Endometrium (tissue), 2 donors: ENCODE measurements around the gene CYP11A1.
A peak's percentile ranks its signal among the peaks of the same experiment; 100 is the strongest.

Experiments used
- FAIRE-seq: peaks from 2 replicates; lab custom pipeline; 2012; peaks lifted over from hg19 to GRCh38; lab: Jason Lieb, UNC
- donor health status: control.
- donor health status: control.

Gene CYP11A1

DNA sequence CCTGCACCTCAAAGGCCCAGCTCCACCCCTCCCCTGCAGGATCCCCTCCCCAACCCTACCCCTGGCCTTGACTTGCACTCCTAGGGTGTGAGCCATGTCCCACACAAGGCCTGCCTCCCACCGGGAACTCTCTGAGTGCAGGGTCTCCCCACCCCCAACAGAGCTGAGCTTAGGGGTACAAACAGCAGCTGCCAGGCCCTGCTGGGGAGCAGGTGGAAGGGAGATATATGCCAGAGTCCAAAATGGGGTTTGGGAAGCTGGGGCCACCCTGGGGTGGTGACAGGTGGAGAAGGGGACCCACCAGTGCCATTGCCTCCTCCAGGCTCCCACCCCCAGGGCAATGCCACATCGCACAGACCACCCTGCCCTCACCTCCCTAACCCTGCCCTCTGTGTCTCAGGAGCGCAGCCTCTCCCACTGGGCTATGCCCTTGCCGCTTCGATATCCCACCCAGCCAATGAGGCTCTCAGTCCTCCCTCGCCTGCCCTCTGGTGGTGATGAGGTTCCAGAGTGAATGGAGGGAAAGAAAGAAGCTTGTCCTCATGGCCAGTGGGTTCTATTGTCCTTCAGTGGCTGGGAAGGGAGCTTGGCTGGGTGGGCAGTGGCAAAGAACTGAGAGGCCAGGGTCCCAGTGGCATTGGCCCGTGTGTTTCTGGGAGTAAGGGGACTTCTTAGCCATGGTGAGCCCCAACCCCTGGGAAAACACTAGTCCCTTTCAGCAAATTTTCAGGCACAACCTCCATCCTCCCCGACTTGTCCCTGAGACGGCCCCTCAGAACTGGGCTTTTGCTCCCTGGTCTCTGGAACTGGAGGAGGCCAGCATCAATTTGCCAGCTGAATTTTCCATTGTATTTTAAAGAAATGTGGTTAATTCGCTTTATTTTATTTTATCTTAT, 46.8 kb downstream of the CYP11A1 start:
- no peak for FAIRE-seq

DNA sequence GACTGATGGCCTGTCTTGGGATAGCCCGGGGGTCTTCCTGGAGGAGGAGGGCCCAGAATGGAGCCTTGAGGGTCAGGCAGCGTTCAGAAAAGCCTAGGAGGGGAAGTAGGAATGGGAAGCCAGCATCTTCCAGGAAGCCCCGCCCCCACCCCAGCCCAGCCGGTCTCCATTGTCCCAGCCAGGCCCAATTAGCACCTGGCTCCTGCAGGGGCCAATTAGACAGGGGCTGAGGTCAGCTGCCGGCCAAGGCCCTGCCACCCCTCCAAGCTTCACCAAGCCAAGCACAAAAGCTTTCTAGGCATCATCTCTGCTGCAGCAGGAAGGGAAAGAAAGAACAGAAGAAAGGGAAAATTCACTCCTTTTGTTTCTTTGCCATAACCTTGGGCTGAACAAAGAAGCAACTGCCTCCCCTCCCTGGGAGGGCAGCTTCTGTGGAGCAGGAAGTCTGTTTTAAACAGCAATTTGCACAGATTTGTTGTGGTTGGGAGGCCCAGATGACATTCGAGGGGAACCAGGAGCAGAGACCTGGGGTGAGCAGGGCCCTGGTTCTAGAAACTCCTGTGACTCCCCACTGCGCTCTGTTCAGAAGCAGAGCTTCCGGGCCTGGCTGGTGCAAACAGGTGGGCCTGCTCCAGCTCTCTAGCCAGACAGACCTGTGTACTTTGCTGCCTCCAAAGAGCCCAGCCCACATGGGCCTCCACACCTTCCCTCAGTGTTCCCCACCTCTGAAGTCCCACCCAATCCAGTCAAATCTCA, 47.7 kb downstream of the CYP11A1 start:
- no peak for FAIRE-seq

GRCh38 chr15:74319138-74319460, 48.3 kb downstream of the CYP11A1 start:
- no peak for FAIRE-seq

DNA sequence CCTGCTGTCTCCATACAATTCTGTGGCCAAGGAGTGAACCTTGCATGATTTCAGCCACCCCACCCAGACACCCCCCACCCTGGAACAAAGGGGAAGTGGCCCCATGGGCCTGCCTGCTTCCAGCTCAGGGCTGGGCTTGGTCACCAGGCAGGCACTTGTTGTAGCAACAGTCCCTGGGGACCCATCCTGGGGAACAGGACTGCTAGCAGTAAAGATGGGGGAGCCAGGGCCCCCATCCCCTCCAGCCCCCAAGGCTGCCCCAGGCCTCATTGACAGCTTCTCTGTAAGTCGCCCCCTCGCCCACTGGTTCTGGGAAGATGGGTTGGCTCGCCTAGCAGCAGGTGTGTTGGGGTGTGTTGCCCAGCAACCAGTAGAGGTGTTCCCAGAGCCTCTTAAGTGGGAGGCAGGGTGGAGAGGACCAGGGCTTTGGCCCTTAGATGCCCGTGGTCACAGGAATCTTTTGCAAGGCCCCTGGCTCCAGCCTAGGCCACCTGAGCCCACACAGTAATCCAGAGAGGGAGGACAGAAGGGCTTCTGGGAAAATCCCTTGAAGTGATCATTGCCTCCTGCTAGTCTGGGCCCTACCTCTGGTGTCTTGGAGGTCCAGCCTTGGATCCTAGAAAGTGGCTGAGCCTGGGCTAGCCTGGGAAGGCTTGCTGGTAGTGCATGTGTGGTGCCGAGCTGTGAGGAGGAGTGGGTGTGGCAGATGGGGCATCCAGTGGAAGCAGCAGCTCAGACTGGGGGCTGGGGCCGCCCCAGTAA, 48.9 kb downstream of the CYP11A1 start:
- FAIRE-seq = no peak

DNA sequence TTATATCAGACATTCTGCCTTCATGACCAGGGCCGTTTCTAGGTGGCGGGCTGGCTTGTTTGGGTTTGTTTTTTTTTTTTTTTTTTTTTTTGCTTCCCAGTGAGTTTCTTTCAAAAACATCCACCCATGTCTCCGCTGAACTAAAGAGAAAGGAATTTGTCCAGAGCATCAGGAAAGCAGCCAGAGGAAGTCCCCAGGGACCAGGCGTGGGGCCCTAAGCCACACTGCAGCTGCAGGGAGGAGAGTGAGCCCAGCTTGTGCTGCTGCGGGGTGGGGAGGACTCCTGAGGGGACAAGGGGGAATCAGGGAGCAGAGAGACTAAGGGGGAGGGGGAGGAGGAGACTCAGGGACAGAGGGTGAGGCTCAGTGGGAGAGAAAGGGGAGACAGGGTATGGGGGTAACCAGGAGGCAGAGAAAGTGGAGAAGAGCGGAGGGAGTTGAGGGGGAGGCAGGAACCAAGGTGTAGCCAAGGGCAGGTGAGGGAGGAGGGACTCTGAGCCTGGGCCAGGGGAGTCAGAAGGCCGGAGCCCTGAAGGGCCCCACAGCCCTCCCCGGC, 49.5 kb downstream of the CYP11A1 start:
- FAIRE-seq = peak; percentile 69

DNA sequence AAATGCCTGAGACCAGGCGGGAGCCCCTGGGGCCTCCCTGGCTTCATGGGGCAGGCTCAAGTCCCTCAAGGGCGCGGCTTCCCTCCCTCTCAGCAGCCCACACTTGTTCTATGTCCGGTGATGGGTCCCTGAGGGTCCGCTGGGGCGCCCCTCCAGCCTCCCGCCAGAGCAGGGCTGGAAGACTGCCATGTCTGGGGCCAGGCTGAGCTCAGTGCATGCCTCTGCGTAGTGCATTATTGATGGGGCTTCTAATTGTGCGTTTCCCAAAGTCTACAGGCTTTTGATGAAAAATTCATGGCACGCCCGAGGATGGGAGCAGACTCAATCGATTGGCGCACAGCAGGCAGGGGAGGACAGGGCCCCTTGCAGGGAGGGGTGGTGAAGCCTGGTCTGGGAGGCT, 51.3 kb downstream of the CYP11A1 start:
- FAIRE-seq = no peak

GRCh38 chr15:74315626-74316025, 51.8 kb downstream of the CYP11A1 start:
- no peak for FAIRE-seq

- no peak for FAIRE-seq
These were observed 52.5 kb downstream of the CYP11A1 start for GRCh38 chr15:74314795-74315438.

- FAIRE-seq = no peak
These were observed 53.6 kb downstream of the CYP11A1 start for GRCh38 chr15:74313889-74314288.

DNA sequence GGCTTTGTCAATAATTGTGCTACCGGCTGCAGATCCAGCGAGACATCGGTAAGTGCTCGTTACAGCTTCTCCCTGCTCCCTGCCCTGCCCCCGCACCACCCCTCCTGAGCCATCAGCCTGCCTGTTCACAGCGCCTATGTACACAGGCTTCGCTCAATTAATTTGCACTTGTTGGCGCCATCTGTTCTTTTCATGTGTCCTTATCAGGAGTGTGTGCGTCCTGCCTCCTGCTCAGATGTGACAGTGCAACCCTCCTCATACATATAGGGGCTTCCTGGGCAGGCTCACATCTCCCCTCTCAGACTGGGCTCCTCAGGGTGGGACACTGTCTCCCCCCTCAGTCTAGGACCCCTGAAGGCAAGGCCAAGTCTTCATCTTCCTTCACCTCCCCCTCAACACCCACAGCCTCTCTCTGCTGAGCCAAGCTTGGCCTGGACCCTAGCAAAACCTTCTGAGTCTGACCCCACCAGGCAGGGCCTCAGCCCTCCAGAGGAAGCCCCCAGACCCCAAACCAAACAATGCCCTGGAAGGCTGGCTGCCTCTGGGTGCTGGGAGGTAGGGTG, 54.9 kb downstream of the CYP11A1 start:
- FAIRE-seq = no peak

GRCh38 chr15:74311734-74312444, 55.6 kb downstream of the CYP11A1 start:
- FAIRE-seq = no peak

DNA sequence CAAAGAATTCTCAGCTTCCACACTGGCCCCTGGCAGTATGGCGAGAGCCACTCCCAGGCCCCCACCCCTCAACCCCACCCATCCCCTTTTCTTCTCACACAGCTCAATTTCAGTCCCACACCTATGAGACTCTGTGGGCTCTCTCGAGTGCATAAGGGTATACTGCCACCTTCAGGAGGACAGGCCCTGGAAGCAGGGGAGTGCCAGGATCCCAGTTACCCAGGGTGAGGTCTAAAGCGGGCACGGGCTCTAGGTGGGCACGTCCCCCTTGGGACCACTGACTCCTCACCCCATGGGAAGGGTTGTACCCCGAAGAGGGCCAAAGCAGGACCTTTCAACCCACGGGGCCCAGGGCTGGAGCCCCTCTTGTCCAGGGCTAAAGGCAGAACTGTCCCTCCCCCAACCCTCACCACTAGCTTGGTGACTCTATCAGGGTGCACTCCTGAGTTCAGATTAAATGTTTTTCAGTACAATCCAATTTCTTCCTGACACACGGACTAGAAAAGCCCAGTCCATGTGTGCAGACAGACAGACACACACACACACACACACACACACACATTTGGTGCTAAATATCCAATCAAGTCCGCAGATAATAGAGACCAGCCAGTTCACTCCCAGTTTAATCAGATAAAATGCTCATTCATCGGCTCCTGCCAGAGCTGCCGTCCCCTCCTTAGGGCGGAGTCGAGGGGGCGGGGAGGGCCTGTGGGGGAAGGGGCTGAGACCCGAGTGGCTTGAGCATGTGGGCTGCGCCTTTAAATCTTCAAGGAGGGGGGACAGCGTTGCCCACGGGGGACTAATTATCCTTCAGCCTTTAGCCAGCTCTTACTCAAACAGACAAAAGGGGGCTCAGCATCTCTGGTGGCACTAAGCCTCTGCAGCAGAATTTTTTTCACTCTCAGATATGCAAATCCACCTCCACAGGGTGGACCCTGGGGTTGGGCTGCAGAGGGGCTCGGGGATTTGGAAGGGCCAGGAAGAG, 59.3 kb downstream of the CYP11A1 start:
- no peak for FAIRE-seq

DNA sequence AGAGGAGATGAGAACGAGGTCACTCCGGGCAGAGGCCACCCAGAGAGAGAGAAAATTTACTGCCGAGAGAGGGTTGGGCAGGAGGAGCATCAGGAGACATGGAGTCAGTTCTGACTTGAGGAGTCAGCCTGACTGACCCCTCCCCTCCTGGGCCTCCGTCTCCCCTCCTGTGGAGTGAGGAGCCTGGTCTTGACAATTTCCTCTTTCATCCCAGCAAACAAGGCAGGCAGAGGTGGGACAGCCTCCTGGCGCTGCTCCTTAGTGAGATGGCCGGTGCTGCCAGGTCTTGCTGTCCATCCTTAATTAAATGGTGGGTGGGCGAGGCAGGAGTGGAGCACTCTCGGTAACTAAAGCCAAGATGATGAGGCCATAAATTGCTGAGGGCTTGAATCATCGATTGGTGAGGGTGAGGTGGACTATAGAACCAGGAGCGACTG, 60.6 kb downstream of the CYP11A1 start:
- no peak for FAIRE-seq

GRCh38 chr15:74305687-74306086, 61.8 kb downstream of the CYP11A1 start:
- no peak for FAIRE-seq

- FAIRE-seq = no peak
These were observed 63.0 kb downstream of the CYP11A1 start for GRCh38 chr15:74304431-74304830.

- FAIRE-seq = no peak
These were observed 63.6 kb downstream of the CYP11A1 start for GRCh38 chr15:74303741-74304309.

- FAIRE-seq = no peak
These were observed 64.6 kb downstream of the CYP11A1 start for GRCh38 chr15:74302821-74303359.

GRCh38 chr15:74301583-74302361, 65.7 kb downstream of the CYP11A1 start:
- FAIRE-seq = no peak
